A549 (cell line): Measurements from ENCODE around the gene TGOLN2. TPM values are rescaled to one million over a fixed set of nuclear protein-coding genes. Genes with fewer than 3 reads are reported as not detected.
"Not testable (repeated sequence)": the region's sequence is repeated elsewhere in the genome, so short reads cannot be mapped to it uniquely, and the experiment has no call there.

Experiments used
- ATAC-seq, 2 experiments: fragments of 200-7000 bp in 1 of 2; fragments of >200 bp in 1 of 2; cut with Nextera tagmentation in 1 of 2; cut with Tn5 transposase in 1 of 2; 3 replicates each; pipeline versions ENCODE4 v1.8.0 to v1.9.1; 2018 to 2020; ENCODE audit warnings: mild to moderate bottlenecking in 1 of 2, moderate library complexity in 1 of 2
- CTCF ChIA-PET: fragments of 300-600 bp; sonication (Branson Sonifier 250); formaldehyde crosslinking; extraction: SDS; loops from one replicate; lab custom pipeline; 2021; ENCODE audit warnings: antibody characterized with exemption, inconsistent platforms; lab: Yijun Ruan, JAX
- POLR2A ChIA-PET: fragments of 350-600 bp; formaldehyde crosslinking; extraction: SDS; loops from one replicate; lab custom pipeline; 2021; ENCODE audit warnings: antibody characterized with exemption, inconsistent platforms; lab: Yijun Ruan, JAX
- DNase-seq, 2 experiments: peaks; one replicate each; pipeline versions ENCODE4 v3.0.0 to v3.0.0-alpha.2; 2011 to 2016; ENCODE audit warnings: low read depth in 1 of 2, low spot score in 1 of 2
- FAIRE-seq: peaks from 2 replicates; lab custom pipeline; 2011; peaks lifted over from hg19 to GRCh38; lab: Jason Lieb, UNC
- H3K27ac ChIP-seq, 2 experiments: fragments of >200 bp; sonication (Bioruptor Twin); formaldehyde crosslinking; 3 replicates each; pipeline ENCODE4 v1.5.1; 2016 to 2017
- H3K4me1 ChIP-seq: fragments of >200 bp; sonication (Bioruptor Twin); formaldehyde crosslinking; 3 replicates; pipeline ENCODE4 v1.6.1; 2016
- H3K4me2 ChIP-seq: fragments of >200 bp; sonication (Bioruptor Twin); formaldehyde crosslinking; 3 replicates; pipeline ENCODE4 v1.6.1; 2016
- H3K4me3 ChIP-seq: fragments of >200 bp; sonication (Bioruptor Twin); formaldehyde crosslinking; 3 replicates; pipeline ENCODE4 v1.5.1; 2016
- H3K9me3 ChIP-seq: fragments of >200 bp; sonication (Bioruptor Twin); formaldehyde crosslinking; 3 replicates; pipeline ENCODE4 v1.6.1; 2016
- BHLHE40 ChIP-seq: IDR thresholded peaks from 2 replicates; pipeline ENCODE4 v1.6.1; 2012; ENCODE audit warnings: low read depth, low read length, inconsistent platforms
- CBX8 ChIP-seq: fragments of 200-600 bp; sonication (generic); IDR thresholded peaks from 2 replicates; pipeline ENCODE4 v1.6.1; 2016
- CTCF ChIP-seq: fragments of >200 bp; sonication (Bioruptor Twin); formaldehyde crosslinking; IDR thresholded peaks from 3 replicates; pipeline ENCODE4 v1.5.1; 2016
- EP300 ChIP-seq, 2 experiments: fragments of >200 bp; sonication (Bioruptor Twin); formaldehyde crosslinking; IDR thresholded peaks; 2 replicates in 1 of 2; 3 replicates in 1 of 2; pipeline ENCODE4 v1.6.1; 2016 to 2017
- ESRRA ChIP-seq: fragments of 150-350 bp; IDR thresholded peaks from 2 replicates; pipeline ENCODE4 v1.6.1; 2014; ENCODE audit warnings: mild to moderate bottlenecking, low read length, borderline replicate concordance
- FOSB ChIP-seq: fragments of 250-450 bp; sonication (Bioruptor Pico); IDR thresholded peaks from 2 replicates; pipeline ENCODE4 v1.5.0; 2020; ENCODE audit warnings: mild to moderate bottlenecking, moderate library complexity
- HDAC2 ChIP-seq: fragments of 200-600 bp; sonication (generic); IDR thresholded peaks from 2 replicates; pipeline ENCODE4 v1.6.1; 2016
- HEYL ChIP-seq: fragments of 250-450 bp; sonication (Bioruptor Pico); IDR thresholded peaks from 2 replicates; pipeline ENCODE4 v1.8.0; 2021; ENCODE audit warnings: mild to moderate bottlenecking, moderate library complexity
- HOXA7 ChIP-seq: fragments of 250-450 bp; sonication (Bioruptor Pico); IDR thresholded peaks from 2 replicates; pipeline ENCODE4 v1.5.0; 2020; ENCODE audit warnings: mild to moderate bottlenecking, moderate library complexity
- JUN ChIP-seq, 2 experiments: fragments of >200 bp; sonication (Bioruptor Twin); formaldehyde crosslinking; IDR thresholded peaks; 2 replicates in 1 of 2; 3 replicates in 1 of 2; pipeline ENCODE4 v1.6.1; 2016 to 2017
- MYC ChIP-seq: IDR thresholded peaks from 2 replicates; pipeline ENCODE4 v1.6.1; 2012; ENCODE audit warnings: mild to moderate bottlenecking, inconsistent platforms, low read length, improper control_type of control experiment, borderline replicate concordance
- NPAS2 ChIP-seq: fragments of 250-450 bp; sonication (Bioruptor Pico); IDR thresholded peaks from 2 replicates; pipeline ENCODE4 v1.8.0; 2022; ENCODE audit warnings: mild to moderate bottlenecking, moderate library complexity, borderline replicate concordance
- NR3C1 ChIP-seq: fragments of >200 bp; sonication (Bioruptor Twin); formaldehyde crosslinking; IDR thresholded peaks from 3 replicates; pipeline ENCODE4 v1.6.1; 2017
- POLR2A ChIP-seq: IDR thresholded peaks from 2 replicates; pipeline ENCODE4 v1.6.1; 2012; ENCODE audit warnings: mild to moderate bottlenecking, low read length
- REST ChIP-seq: fragments of 200-600 bp; sonication (generic); IDR thresholded peaks from 2 replicates; pipeline ENCODE4 v1.6.1; 2016; ENCODE audit warnings: antibody characterized with exemption, mild to moderate bottlenecking, moderate library complexity
- TP53 ChIP-seq: fragments of 250-450 bp; sonication (Bioruptor Pico); IDR thresholded peaks from 2 replicates; pipeline ENCODE4 v1.5.0; 2021; ENCODE audit warnings: mild to moderate bottlenecking, moderate library complexity
- ZNF302 ChIP-seq: fragments of 250-450 bp; sonication (Bioruptor Pico); IDR thresholded peaks from 2 replicates; pipeline ENCODE4 v1.9.0; 2021; ENCODE audit warnings: inconsistent platforms, mild to moderate bottlenecking, moderate library complexity
- WGBS: methylation state at CpG from one replicate; pipeline ENCODE4 v1.1.6; 2017; ENCODE audit errors: missing lambda C conversion rate; 5-methylcytosine and 5-hydroxymethylcytosine counted together
- polyA plus RNA-seq, 4 experiments: library from polyadenylated mRNA; depleted of rRNA in 3 of 4; stranded (reverse); fragments of >200 nt; fragmentation: RNase III in 1 of 4; extraction: RNeasy Plus Mini Kit Qiagen cat#74134 plus additional on column Dnase treatment in 1 of 4; gene quantifications; 2 replicates in 3 of 4; 3 replicates in 1 of 4; pipeline ENCODE4 v1.2.3, GENCODE V29; 2011 to 2017

TGOLN2 gene
- polyA plus RNA-seq, 2 of the 4 experiments (the other 2 are of a cell fraction): 97.1 to 177 TPM

GRCh38 chr2:85343207-85343895 is 15.6 kb upstream of the TGOLN2 start:
- DNase-seq, FAIRE-seq, POLR2A ChIA-PET, H3K4me3 ChIP-seq, H3K27ac ChIP-seq, H3K4me1 ChIP-seq, H3K9me3 ChIP-seq, H3K4me2 ChIP-seq: not testable (repeated sequence)
- ATAC-seq: peak; percentile 31 to 37; a peak in 3 of 6 replicates
- 94% methylated on average over 9 of the region's 10 CpGs for WGBS
- CTCF ChIA-PET: interaction anchor here (1.1 kb wide), 1 partner anchor 57 kb away, joined by 5 read pairs; no protein-coding TSS in a partner anchor

- 84% methylated on average over 3 of the region's 3 CpGs for WGBS
- FAIRE-seq (no peak), ATAC-seq (no peak)
- CTCF ChIA-PET: interaction anchor here (0.6 to 1.5 kb wide), 7 partner anchors 10 to 283 kb away, joined by 3 to 6 read pairs (median 4); partner anchors contain the start of genes ELMOD3 and RETSAT
- Histone ChIP-seq H3K27ac (no peak overlapping the region), H3K4me1 (no peaks in the 10 kb centered on the region)
- no peak for TF ChIP-seq ZNF302 (CRISPR knock-in tag)
- no peak for TF ChIP-seq NPAS2 (CRISPR knock-in tag)
- TF ChIP-seq CBX8: no peak
- TF ChIP-seq HEYL (CRISPR knock-in tag): no peak
- TF ChIP-seq TP53 (CRISPR knock-in tag): no peak
- no peak for TF ChIP-seq MYC
- no peak for TF ChIP-seq NR3C1
- TF ChIP-seq HOXA7: no peak
- TF ChIP-seq EP300 (IDR thresholded peaks at IDR 0.05): no peak
- no peak for TF ChIP-seq ESRRA
- TF ChIP-seq POLR2A: no peak
- no peak for TF ChIP-seq JUN (IDR thresholded peaks at IDR 0.05)
- TF ChIP-seq FOSB (CRISPR knock-in tag): no peak
- TF ChIP-seq HDAC2: no peak
- no peak for TF ChIP-seq CTCF
- no peak for TF ChIP-seq BHLHE40
- no peak for TF ChIP-seq REST
- TF ChIP-seq, all 56 proteins: peak for 0
- H3K9me3 ChIP-seq: no peaks in the 10 kb centered on the region
- no peak overlapping the region for H3K4me2 ChIP-seq
- no peak overlapping the region for H3K4me3 ChIP-seq
- POLR2A ChIA-PET: interaction anchor here (0.7 kb wide), 1 partner anchor 11 kb away, joined by 3 read pairs; no protein-coding TSS in a partner anchor
- DNase-seq: no peak
Measured at GRCh38 chr2:85342156-85342555, 14.4 kb upstream of the TGOLN2 start.
